Prostate gland (tissue), 2 donors: Measurements from ENCODE around the gene CCDC127.

Experiments
- POLR2A ChIP-seq: fragments of 450-650 bp; IDR thresholded peaks from one replicate; pipeline ENCODE4 v1.6.1; 2016; ENCODE audit warnings: antibody characterized with exemption, mild to moderate bottlenecking
- POLR2AphosphoS5 ChIP-seq: sonication (generic); formaldehyde crosslinking; IDR thresholded peaks from one replicate; pipeline ENCODE4 v1.6.1; 2017; ENCODE audit warnings: antibody characterized with exemption
- TF ChIP-seq, protein P1 (sequence below), 4 experiments: fragments of 200-600 bp in 2 of 4; fragments of 450-650 bp in 2 of 4; sonication (generic) in 2 of 4; IDR thresholded peaks; 1 replicate in 3 of 4; 2 replicates in 1 of 4; pipeline ENCODE4 v1.5.1; 2016 to 2019; ENCODE audit warnings: antibody characterized with exemption in 4 of 4, mild to moderate bottlenecking in 2 of 4, moderate library complexity in 2 of 4

GRCh38 chr5:164244-164643, 53.7 kb downstream of the CCDC127 start:
- TF ChIP-seq POLR2A (no peak), POLR2AphosphoS5 (no peak)
- TF ChIP-seq, protein P1, sequence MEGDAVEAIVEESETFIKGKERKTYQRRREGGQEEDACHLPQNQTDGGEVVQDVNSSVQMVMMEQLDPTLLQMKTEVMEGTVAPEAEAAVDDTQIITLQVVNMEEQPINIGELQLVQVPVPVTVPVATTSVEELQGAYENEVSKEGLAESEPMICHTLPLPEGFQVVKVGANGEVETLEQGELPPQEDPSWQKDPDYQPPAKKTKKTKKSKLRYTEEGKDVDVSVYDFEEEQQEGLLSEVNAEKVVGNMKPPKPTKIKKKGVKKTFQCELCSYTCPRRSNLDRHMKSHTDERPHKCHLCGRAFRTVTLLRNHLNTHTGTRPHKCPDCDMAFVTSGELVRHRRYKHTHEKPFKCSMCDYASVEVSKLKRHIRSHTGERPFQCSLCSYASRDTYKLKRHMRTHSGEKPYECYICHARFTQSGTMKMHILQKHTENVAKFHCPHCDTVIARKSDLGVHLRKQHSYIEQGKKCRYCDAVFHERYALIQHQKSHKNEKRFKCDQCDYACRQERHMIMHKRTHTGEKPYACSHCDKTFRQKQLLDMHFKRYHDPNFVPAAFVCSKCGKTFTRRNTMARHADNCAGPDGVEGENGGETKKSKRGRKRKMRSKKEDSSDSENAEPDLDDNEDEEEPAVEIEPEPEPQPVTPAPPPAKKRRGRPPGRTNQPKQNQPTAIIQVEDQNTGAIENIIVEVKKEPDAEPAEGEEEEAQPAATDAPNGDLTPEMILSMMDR (IDR thresholded peaks at IDR 0.05), result no peak
